Fibroblast of lung (primary cell): ENCODE data around the gene CNTNAP5. TPM values are rescaled to one million over a fixed set of nuclear protein-coding genes. Genes with fewer than 3 reads are reported as not detected.

ENCODE experiments used
- DNase-seq, 2 donors: peaks; one replicate each; pipeline versions ENCODE4 v3.0.0 to v3.0.0-alpha.2; 2010; ENCODE audit warnings: low read depth in 2 of 2
- H2AFZ ChIP-seq: 2 replicates; pipeline ENCODE4 v1.5.1; 2012; ENCODE audit warnings: low read length, control low read depth, inconsistent platforms
- H3K27ac ChIP-seq: 2 replicates; pipeline ENCODE4 v1.5.1; 2011; ENCODE audit warnings: low read length, control low read depth; ENCODE audit not compliant: insufficient read depth
- H3K27me3 ChIP-seq: 2 replicates; pipeline ENCODE4 v1.5.1; 2011; ENCODE audit warnings: mild to moderate bottlenecking, low read length; ENCODE audit not compliant: control insufficient read depth, insufficient read depth
- H3K36me3 ChIP-seq: 2 replicates; pipeline ENCODE4 v1.5.1; 2011; ENCODE audit warnings: low read length; ENCODE audit not compliant: control insufficient read depth, insufficient read depth
- H3K4me1 ChIP-seq: 2 replicates; pipeline ENCODE4 v1.5.1; 2011; ENCODE audit warnings: low read length; ENCODE audit not compliant: control insufficient read depth, insufficient read depth; ENCODE audit errors: extremely low read depth
- H3K4me2 ChIP-seq: 2 replicates; pipeline ENCODE4 v1.5.1; 2011; ENCODE audit warnings: low read length, control low read depth; ENCODE audit not compliant: insufficient read depth; ENCODE audit errors: extremely low read depth
- H3K4me3 ChIP-seq, 4 experiments: fragments of 200-600 bp in 1 of 4; sonication (generic) in 1 of 4; replicated peaks in 1 of 4; 2 replicates each; pipeline ENCODE4 v1.5.1; 2011 to 2016; ENCODE audit warnings: low read length in 4 of 4, low read depth in 3 of 4, mild to moderate bottlenecking in 3 of 4, control low read depth in 2 of 4, inconsistent platforms in 1 of 4, mixed read lengths in 1 of 4; ENCODE audit not compliant: insufficient read depth in 1 of 4; ENCODE audit errors: control extremely low read depth in 1 of 4
- H3K79me2 ChIP-seq: 2 replicates; pipeline ENCODE4 v1.5.1; 2012; ENCODE audit warnings: mild to moderate bottlenecking, low read length, inconsistent platforms; ENCODE audit not compliant: control insufficient read depth, insufficient read depth
- H3K9ac ChIP-seq: 2 replicates; pipeline ENCODE4 v1.5.1; 2011; ENCODE audit warnings: mild to moderate bottlenecking, low read length, control low read depth; ENCODE audit not compliant: insufficient read depth
- H3K9me3 ChIP-seq: 2 replicates; pipeline ENCODE4 v1.5.1; 2012; ENCODE audit warnings: low read depth, low read length; ENCODE audit not compliant: control insufficient read depth, insufficient read depth
- H4K20me1 ChIP-seq: 2 replicates; pipeline ENCODE4 v1.5.1; 2011; ENCODE audit warnings: low read length; ENCODE audit not compliant: control insufficient read depth, insufficient read depth; ENCODE audit errors: extremely low read depth
- CTCF ChIP-seq, 2 donors: IDR thresholded peaks in 1 of 2; conservative IDR thresholded peaks in 1 of 2; 1 replicate in 1 of 2; 2 replicates in 1 of 2; pipeline ENCODE4 v1.5.1; 2011 to 2012; ENCODE audit warnings: low read length in 2 of 2, control low read depth in 1 of 2, inconsistent platforms in 1 of 2, low read depth in 1 of 2, mild to moderate bottlenecking in 1 of 2
- EZH2 ChIP-seq: IDR thresholded peaks from 2 replicates; pipeline ENCODE4 v1.5.1; 2012; ENCODE audit warnings: low read length, control low read depth, mild to moderate bottlenecking; ENCODE audit errors: missing control alignments
- polyA plus RNA-seq, 2 donors: library from polyadenylated mRNA; depleted of rRNA in 1 of 2; stranded (reverse) in 1 of 2; unstranded in 1 of 2; fragments of >200 nt; gene quantifications; 2 replicates each; pipeline ENCODE4 v1.2.1, GENCODE V29; 2011 to 2012; ENCODE audit warnings: missing spikeins in 1 of 2
- total RNA-seq: library from RNA; depleted of rRNA; stranded (reverse); fragments of >200 nt; gene quantifications from 2 replicates; pipeline ENCODE4 v1.2.1, GENCODE V29; 2014

CNTNAP5 gene
- total and polyA plus RNA-seq, 2 donors (not counting 1 experiment from before 2014, with no cell fraction given) = not detected

- Histone ChIP-seq H2AFZ (no peak overlapping the region), H3K27ac (no peak overlapping the region), H3K4me3 (no peak overlapping the region), H3K4me1 (no peaks in the 10 kb centered on the region), H3K9me3 (no peaks in the 10 kb centered on the region), H3K27me3 (no peaks in the 10 kb centered on the region), H3K9ac (no peak overlapping the region), H4K20me1 (no peaks in the 10 kb centered on the region), H3K79me2 (no peaks in the 10 kb centered on the region), H3K36me3 (no peaks in the 10 kb centered on the region), H3K4me2 (no peak overlapping the region)
- no peak for TF ChIP-seq CTCF (conservative IDR thresholded peaks at IDR 0.05 in 1 of 2, IDR thresholded peaks at IDR 0.05 in 1 of 2; ENCODE audit: low read depth in 1 of 2, low read length in 2 of 2)
- no peak for TF ChIP-seq EZH2
- no peak for DNase-seq
These were observed 476.6 kb downstream of the CNTNAP5 start for GRCh38 chr2:124501575-124502152.

- Histone ChIP-seq H3K27ac (no peak overlapping the region), H3K36me3 (no peaks in the 10 kb centered on the region), H3K9me3 (no peaks in the 10 kb centered on the region), H4K20me1 (no peaks in the 10 kb centered on the region), H3K4me3 (no peak overlapping the region), H3K79me2 (no peaks in the 10 kb centered on the region), H2AFZ (no peak overlapping the region), H3K27me3 (no peaks in the 10 kb centered on the region), H3K4me1 (no peaks in the 10 kb centered on the region), H3K9ac (no peak overlapping the region), H3K4me2 (no peak overlapping the region)
- no peak for TF ChIP-seq EZH2
- no peak for TF ChIP-seq CTCF (conservative IDR thresholded peaks at IDR 0.05 in 1 of 2, IDR thresholded peaks at IDR 0.05 in 1 of 2; ENCODE audit: low read depth in 1 of 2, low read length in 2 of 2)
- DNase-seq = no peak
These were observed 489.1 kb downstream of the CNTNAP5 start for GRCh38 chr2:124514236-124514635.

GRCh38 chr2:124520953-124521352 is 495.9 kb downstream of the CNTNAP5 start:
- no peaks in the 10 kb centered on the region for H4K20me1 ChIP-seq

More at GRCh38 chr2:124520953-124521352, 495.9 kb downstream of the CNTNAP5 start:
- H3K27ac ChIP-seq = no peak overlapping the region
- no peaks in the 10 kb centered on the region for H3K36me3 ChIP-seq
- no peaks in the 10 kb centered on the region for H3K9me3 ChIP-seq
- no peak overlapping the region for H3K4me3 ChIP-seq
- no peak overlapping the region for H3K9ac ChIP-seq
- TF ChIP-seq CTCF (conservative IDR thresholded peaks at IDR 0.05 in 1 of 2, IDR thresholded peaks at IDR 0.05 in 1 of 2; ENCODE audit: low read depth in 1 of 2, low read length in 2 of 2) (no peak), EZH2 (no peak)
- H3K79me2 ChIP-seq = no peaks in the 10 kb centered on the region
- no peak overlapping the region for H2AFZ ChIP-seq
- H3K4me2 ChIP-seq = no peak overlapping the region
- no peak for DNase-seq
- no peaks in the 10 kb centered on the region for H3K27me3 ChIP-seq
- no peaks in the 10 kb centered on the region for H3K4me1 ChIP-seq
